ENCODE data around the gene RDH11.
"Not testable (repeated sequence)": the region's sequence is repeated elsewhere in the genome, so short reads cannot be mapped to it uniquely, and the experiment has no call there.

DNA sequence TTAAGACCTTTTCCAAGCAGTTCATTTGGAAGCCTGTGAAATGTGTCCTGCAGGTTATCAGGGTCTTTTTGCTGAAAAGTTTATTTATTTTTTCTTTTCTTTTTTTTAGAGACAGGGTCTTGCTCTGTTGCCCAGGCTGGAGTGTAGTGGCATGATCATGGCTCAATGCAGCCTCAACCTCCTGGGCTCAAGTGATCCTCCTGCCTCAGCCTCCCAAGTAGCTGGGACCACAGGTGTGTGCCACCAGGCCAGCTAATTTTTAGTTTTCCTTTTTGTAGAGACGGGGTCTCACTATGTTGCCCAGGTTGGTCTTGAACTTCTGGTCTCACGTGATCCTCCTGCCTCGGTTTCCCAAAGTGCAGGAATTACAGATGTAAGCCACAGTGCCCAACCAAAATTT, 23.8 kb upstream of the RDH11 start:
- TF ChIP-seq, protein P1, sequence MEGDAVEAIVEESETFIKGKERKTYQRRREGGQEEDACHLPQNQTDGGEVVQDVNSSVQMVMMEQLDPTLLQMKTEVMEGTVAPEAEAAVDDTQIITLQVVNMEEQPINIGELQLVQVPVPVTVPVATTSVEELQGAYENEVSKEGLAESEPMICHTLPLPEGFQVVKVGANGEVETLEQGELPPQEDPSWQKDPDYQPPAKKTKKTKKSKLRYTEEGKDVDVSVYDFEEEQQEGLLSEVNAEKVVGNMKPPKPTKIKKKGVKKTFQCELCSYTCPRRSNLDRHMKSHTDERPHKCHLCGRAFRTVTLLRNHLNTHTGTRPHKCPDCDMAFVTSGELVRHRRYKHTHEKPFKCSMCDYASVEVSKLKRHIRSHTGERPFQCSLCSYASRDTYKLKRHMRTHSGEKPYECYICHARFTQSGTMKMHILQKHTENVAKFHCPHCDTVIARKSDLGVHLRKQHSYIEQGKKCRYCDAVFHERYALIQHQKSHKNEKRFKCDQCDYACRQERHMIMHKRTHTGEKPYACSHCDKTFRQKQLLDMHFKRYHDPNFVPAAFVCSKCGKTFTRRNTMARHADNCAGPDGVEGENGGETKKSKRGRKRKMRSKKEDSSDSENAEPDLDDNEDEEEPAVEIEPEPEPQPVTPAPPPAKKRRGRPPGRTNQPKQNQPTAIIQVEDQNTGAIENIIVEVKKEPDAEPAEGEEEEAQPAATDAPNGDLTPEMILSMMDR (conservative IDR thresholded peaks at IDR 0.05; ENCODE audit: low read length): not testable (repeated sequence)
- TF ChIP-seq EZH2phosphoT487 (IDR thresholded peaks at IDR 0.05; ENCODE audit: borderline replicate concordance): not testable (repeated sequence)
